Right ventricle myocardium superior (tissue), 1 donor: ENCODE results near the gene DAGLA. TPM values are rescaled to one million over a fixed set of nuclear protein-coding genes. Genes with fewer than 3 reads are reported as not detected.

Experiments used
- ATAC-seq: fragments of 200-7000 bp; cut with Tn5 transposase; one replicate; pipeline ENCODE4 v1.9.1; 2020; ENCODE audit warnings: mild to moderate bottlenecking; ENCODE audit not compliant: poor library complexity
- DNase-seq: peaks from one replicate; pipeline ENCODE4 v3.0.0-alpha.2; 2020
- intact Hi-C: fragments of 100-400 bp; cut with DNase I; formaldehyde crosslinking; loops from one replicate; pipeline ENCODE4 v1.11.2; 2022
- total RNA-seq: library from RNA; stranded (reverse); fragmentation: NEBNext Ultra II Directional; extraction: Animal tissue kit (Norgen Biotek cat#: 25700); gene quantifications from one replicate; pipeline ENCODE4 v1.2.1, GENCODE V29; 2021
- donor health status: DM: no; HTN: yes; CAD: no; lungs with severe emphysema.

Gene DAGLA
- total RNA-seq, 1 donor from 2014 or later: 4.2 TPM

DNA sequence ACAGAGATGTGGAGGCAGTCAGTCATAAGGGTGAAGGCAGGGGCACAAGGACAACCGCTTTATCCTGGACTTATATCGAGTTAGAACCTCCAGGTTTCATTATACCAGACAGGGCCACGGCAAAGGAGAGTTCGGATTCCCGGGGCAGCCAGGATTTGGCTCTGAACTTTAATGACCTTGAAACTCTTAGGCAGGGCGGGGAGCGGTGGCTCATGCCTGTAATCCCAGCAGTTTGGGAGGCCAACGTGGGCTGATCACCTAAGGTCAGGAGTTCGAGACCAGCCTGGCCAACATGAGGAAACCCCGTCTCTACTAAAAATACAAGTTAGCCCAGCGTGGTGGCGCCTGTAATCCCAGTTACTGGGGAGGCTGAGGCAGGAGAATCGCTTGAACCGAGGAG, 71.2 kb downstream of the DAGLA start:
- no peak for ATAC-seq
- intact Hi-C loops: no loop called here
- no peak for DNase-seq

DNA sequence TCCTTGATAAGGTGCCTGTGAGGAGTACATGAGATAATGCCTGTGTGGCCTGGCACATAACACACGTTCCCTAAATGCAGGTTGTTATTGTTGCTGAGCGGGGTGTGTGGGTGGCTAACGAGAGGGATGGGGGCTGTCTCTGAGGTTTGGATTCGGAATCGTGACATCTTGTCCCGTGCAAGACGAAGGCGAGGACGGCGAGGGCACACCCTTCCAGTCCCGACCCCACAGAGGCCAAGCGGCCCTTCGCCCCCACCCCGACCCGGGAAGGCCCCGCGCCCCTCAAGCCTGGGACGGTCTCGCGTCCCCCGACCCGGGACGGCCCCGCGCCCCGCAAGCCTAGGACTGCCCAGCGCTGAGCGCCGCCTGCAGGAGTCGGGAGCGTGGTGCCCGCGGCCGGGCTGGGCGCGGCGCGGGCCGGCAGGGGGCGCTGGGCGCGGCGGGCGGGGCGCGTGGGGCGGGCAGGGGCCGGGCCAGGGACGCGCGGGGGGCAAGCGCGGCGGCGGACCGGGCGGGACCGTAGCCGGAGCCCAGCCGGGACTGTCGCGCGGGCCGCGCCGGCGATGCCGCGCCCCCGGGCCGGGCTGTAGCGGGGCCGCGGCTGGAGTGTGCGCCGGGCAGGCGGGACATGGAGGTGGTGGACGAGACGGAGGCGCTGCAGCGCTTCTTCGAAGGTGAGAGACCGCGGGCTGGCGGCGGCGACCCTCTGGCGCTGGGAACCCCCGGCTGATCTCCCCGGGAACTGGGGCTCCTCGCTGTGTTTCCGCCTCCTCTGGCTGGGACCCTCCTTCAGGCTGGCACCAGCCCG, 72.1 kb downstream of the DAGLA start, which contains the start of gene MYRF:
Gene MYRF (plus strand): TSS at position 520 of the 808 bp plus-strand sequence. CDS start 109 bp downstream, at position 629.
- DNase-seq: peak; percentile 61
- peak; percentile 63 for ATAC-seq
- intact Hi-C loops: no loop called here

DNA sequence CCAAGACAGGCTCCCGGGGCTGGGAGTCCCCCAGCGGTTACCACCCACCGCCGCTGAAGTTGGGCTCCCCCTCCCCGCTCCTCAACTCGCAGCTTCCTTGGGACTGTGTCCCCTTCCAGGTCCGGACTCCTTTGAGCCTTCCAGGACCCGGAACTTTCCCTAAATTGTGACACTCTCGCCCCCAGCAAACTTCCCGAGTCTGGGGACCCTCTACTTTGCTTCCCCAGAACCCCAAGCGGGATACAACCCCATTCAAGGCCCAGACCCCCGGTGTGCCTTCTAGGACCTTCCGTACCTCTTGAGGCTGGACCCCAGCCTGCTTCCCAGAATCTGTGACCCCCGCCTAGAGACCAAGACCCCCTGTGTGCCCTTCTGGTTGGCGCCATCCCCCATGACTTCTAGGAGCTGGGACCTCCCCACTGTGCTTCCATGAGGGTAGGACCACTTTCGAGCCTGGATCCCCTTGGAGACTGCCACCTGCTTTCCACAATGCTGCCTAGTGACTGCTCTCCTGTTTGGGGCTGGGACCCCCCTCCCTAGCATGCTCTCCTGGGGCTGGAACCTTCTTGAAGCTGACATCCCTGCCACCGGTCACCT, 72.8 kb downstream of the DAGLA start:
- intact Hi-C loops: no loop called here
- ATAC-seq: no peak
- no peak for DNase-seq

DNA sequence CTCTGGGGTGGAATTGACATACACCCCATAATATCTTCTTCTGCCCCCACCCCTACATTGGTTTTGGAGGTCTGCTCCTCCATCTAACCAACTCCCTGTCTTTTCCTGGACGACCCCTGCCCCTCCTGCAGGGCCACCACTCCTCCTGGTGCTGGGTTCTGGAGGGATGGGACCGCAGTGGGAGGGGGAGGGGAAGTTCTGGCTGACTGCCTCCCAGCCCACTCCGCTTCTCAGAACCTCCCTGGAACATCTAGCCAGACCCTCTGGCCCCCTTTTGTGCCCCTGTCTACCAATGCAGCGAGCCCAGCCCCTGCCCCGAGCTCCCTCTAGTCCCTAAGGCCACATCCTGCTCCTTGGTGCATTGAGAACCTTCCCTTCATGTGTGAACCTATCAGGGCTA, 73.5 kb downstream of the DAGLA start:
- ATAC-seq (no peak), DNase-seq (no peak)
- intact Hi-C loops: no loop called here

DNA sequence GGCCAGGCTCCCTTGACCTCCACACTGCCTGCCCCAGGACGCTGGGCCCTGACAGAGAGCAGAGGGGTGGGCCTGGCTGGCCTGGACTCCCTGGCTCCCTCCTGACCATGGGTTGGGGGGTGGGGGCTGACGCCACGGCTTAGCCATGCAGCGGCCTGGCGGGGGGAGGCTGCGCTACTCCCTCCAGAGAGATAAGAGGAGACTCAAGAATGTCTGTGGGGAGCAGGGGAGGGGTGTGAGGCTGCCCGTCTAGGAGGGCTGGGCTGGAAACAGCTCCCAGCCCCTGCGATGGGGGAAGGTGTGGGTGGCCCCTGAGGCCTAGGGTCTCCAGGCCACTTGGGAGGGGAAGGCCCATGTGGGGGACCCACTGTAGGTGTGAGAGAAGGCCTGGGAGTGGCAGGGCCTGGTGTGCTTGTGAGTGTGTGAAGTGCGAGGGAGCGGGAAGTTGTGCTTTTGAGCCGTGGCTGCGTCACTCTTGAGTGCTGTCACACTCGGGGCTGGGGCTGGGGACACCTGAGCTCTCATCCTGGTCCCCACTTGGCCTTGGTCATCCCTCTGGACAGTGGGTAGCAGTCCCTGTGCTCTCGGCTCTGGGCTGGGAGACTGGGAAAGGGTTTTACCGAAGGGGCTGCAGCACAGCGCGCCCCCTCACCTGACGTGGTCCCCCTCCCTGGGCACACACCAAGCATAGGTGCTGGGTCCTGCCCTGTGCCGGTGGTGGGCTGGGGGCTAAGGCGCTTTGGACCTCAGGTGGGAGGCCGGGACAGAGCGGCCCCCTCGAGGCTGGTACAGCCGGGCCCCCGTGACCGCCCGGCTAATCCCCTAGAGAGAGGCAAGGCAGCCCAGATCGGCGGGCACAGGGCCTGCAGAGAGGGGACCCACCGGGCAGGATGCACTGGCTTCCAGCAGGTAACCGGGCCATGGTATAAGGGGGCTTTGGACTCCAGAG, 74.6 kb downstream of the DAGLA start:
- no peak for ATAC-seq
- intact Hi-C loops: no loop called here

DNA sequence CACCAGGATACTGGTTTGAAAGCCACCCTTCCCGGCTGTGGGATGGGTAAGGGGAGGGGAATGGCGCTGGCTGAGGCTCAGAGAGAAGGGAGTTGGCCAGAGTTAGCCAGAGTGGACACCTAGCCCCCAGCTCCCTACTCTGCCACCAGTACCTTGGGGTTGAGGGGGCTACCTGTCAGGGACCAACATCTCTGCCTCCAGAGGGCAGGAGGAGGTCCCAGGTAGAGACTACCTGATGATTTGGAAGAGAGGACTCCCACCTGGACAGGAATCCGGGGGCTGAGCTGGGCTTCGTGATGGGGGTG, 75.9 kb downstream of the DAGLA start:
- ATAC-seq (no peak), DNase-seq (no peak)
- intact Hi-C loops: no loop called here

More for the DNA sequence above, 74.6 kb downstream of the DAGLA start:
- no peak for DNase-seq

DNA sequence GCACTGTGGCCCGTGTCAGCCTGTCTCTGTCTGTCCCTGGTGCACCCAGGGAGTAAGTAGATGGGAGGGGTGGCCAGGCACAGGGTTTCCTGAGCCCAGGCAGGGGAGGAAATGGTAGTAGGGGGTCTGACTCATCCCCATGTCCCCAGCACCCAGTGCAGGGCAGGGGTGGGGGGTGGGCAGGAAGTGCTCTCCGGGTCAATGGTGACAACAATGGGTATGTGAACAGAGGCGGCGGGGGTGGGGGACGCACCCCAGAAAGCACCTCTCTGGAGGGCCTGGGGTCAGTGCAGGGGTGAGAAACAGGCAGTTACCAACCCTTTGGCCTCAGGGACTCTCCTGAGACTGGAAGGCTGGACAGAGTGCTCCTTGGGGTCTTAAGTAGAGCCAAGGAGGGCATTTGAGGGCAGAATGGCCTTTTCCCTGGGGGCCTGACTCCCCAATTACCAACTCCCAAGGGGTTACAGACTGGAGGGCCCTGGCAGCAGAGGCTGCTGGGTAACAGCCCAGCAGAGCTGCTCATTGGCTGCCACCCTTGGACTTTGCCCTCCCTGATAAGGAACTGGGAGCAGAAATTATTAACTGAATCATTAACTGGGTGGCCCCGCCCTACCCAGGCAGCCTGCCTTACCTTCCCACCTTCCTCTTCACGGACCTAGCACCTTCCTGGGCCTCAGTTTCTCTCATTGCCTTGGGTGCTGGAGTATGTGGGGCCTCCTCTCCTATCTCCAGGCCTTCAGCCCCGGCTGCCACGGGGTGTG, 76.4 kb downstream of the DAGLA start:
- no peak for DNase-seq
- intact Hi-C loops: no loop called here
- no peak for ATAC-seq

DNA sequence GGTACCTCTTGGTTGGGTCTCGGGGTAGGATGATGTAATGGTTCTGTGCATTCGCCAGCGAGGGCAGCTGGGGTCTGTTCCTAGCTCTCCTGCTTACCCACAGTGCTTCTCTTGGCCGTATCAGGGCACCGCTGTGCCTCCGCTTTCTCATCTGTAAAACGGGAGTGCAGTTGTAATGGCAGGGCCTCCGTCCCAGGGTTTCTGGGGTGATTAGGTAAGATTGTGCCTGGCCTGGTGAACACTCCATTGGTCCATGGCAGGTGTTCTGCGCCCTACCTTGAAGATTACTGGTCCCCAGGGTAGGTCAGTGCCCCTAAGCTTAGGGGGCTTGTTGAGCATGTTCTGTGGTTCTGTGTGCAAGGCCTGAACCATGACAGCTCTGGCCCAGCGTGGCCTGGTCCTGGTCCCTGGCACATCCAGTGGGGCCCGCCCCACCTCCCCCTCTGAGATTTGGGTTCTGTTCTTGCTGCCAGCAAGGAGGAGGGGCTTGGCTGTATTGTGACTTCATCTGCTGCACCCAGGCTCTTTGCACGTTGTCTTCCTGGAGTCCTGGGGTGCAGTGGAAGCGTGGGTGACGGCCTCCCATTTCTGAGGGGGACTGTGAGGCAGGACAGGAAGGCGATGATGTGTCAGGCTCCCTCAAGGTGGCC, 77.1 kb downstream of the DAGLA start:
- intact Hi-C loops: no loop called here
- no peak for ATAC-seq
- DNase-seq: no peak

DNA sequence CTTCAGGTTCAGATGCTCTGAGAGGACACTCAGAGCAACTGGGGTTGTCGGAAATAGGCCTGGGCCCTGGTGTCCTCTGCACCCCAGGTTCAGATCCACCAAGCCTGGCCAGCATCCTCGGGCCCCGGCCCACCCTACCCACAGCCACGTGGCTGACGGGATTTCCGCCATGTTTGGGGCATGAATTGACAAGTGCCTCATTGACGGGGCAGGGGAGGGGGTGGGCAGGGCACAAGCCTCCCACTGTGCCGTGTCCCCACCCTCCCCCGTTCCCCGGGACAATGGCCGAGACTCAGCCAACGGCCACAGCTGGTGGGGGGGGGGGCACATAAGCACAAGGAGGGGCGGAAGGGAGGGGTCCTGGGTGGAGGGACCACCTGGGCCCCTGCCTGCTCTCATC, 80.8 kb downstream of the DAGLA start:
- DNase-seq (no peak), ATAC-seq (no peak)
- intact Hi-C loops: no loop called here

DNA sequence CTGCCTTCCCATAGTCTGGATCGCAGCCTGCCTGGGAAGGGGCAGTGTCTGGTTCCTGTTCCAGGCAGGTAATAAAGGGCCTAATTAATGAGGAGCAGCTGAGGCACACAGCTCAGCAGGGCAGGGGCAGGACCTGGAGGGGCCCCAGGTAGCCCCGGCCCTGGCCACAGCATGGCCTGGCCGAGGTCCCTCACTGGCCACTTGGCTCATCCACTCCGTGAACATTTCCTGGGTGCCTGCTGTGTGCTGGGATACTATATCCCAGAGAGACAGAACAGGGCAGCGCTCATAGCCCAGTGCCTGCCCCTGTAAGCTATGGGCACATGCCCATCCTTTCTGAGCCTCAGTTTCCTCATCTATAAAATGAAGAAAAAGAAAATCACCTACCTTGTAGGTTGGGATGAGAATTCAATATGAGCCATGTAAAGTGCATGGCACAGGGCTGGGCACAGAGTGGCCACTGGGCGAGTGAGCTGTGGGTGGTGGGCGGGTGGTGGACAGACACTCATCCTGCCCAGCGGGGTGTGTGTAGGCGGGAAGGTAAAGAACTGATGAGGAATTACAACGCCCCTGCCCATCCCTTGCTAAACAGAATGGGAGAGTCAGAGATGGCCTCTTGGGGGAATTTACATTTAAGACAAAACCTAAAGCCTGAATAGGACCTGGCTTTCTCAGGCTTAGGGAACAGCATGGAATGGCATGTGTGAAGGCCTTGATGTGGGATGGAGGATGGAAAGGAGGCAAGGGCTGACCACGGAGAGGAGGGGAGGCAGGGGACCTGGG, 81.4 kb downstream of the DAGLA start:
- intact Hi-C loops: no loop called here
- ATAC-seq (no peak), DNase-seq (no peak)

DNA sequence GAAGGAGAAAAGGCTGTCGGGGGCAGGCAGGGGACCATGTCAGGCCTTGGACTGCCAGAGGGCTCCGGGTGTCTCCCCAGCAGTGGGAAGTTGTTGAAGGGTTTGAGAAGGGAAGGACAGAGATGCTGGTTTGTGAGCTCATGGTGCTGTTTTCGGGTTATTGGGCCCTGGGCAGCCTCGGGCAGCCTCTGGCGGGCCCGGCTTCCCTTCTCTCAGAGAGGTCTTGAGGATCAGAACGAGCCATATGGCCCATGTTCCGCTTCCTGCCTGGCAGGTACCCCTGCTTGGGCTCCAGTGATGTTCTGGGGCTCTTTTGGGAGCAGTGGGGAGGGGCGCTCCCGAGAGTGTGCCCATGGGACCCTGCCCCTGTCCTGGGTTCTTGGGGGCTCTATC, 82.0 kb downstream of the DAGLA start:
- no peak for DNase-seq
- intact Hi-C loops: no loop called here
- ATAC-seq: no peak

DNA sequence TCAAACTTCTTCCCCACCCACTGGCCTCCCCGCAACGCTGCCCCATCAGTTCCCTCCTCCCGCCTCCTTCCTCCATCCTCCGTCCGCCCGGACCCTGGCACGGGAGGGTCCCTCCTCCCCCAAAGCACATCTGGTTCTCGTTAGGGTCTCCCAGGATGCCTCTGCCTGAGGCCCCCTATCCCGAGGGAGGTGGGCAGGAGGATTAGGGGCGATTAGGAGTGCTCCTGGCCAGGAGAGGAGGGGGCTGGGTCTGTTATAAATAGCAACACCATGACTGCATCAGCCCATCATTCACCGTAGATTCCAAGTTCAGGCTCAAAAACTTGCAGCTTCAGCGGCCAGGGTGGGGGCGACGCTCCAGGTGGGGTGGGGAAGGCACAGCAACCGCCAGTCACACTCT, 82.6 kb downstream of the DAGLA start:
- no peak for ATAC-seq
- intact Hi-C loops: no loop called here
- no peak for DNase-seq

DNA sequence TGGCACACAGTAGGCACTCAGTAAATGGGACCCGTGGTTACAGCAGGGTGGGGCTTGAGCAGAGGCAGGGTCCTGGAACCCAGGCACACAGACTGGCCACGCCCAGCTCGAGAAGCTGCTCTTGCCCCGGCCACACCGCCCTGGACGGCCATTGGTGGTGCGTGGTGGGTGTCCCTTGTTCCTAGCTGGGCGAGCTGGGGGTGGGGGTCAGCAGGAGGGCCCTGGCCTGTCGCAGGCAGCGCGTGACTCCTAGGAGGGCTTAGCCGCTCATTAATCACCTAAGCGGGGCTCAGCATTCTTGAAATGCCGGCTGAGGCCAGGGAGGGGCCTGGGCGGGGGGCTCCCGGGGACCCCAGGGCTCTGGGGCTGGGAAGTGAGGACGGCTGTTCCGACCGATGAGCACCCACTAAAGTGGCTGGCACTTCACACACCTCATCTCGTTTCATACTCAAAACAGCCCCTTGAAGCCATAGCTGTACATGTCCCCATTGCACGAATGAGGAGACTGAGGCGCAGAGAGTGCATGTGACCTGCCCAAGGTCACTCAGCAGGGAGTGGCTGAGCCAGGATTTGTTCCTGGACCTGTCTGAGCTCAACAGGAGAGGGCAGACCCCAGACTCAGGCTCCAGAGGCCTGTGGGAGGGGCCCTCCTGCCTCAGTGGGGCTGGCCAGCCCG, 83.9 kb downstream of the DAGLA start:
- no peak for ATAC-seq
- intact Hi-C loops: no loop called here
- DNase-seq: no peak

DNA sequence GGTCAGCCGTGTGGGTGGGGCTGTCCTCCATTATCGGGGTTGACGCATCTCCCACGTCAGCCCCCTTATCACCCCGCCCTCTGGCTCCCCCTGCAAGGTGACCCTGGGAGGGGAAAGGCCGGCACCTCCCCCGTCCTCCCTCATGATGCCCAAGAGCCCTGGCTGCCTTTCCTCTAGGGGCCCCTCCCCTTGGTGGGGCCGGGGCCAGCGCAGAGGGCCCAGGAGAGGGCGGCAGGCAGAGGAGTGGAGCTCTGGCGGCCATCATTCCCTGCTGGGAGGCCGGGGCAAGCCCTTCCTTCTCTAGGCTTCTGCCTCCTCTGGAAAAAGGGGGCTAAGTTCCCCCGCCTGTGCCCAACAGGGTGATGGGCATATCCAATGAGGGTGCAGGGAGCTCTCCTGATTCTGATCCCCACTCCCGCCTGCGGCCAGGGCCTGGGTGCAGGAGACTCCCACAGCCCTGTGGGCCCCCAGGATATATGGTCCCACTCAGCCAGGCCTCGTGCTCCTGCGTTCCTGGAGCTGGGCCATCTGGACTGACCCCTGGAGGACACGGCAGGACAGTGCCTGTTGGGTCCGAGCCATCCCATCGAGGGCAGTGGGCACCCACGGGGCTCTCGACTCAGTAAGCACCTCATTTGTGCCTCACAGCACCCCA, 84.5 kb downstream of the DAGLA start:
- ATAC-seq (no peak), DNase-seq (no peak)
- intact Hi-C loops: no loop called here

DNA sequence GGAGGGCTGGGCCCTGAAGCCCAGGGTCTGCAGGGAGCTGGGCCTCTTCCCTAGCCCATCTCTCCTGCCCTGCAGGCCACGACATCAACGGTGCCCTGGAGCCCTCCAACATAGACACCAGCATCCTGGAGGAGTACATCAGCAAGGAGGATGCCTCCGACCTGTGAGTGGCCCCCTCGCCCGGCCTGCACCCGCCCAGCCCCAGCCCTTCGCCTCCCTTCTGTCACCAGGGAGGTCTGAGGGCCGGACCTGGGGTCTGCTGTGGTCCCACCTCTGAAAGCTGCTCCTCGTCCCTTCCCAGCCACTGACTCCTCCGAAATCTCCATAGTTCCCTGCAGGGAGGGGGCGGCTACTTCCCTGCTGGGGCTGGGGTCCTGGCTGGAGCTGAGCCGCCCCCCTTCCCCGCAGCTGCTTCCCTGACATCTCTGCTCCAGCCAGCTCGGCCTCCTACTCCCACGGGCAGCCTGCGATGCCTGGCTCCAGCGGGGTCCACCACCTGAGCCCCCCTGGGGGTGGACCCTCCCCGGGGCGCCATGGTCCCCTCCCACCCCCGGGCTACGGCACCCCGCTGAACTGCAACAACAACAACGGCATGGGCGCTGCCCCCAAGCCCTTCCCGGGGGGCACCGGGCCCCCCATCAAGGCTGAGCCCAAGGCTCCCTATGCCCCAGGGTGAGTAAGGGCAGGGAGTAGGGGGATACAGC, 85.5 kb downstream of the DAGLA start:
- ATAC-seq: no peak
- intact Hi-C loops: no loop called here

DNA sequence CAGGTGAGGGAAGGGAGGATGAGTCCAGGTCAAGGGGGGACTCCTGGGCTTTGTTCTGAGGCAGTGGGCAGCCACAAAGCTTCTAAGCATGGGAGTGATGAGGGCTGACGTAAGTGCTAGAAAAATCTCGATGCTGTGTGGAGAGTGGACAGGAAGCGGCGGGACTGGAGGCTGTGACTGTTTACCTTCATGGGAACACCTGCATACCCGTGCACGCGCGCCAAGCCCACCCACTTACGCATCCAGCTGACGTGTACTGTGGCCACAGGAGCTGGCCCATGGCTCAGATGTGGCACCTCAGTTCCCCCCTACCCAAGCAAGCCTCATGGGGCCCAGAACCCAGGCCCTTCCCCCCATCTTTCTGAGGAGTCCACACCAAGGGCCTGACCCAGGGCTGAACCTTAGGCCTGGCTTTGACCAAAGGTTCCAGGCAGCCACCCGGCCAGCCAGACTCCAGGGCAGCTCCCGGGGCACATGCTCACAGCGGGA, 86.2 kb downstream of the DAGLA start:
- intact Hi-C loops: no loop called here
- DNase-seq: no peak
- ATAC-seq: no peak

More for the DNA sequence above, 85.5 kb downstream of the DAGLA start:
- DNase-seq: no peak
